Measurements from ENCODE around the gene BAG2. TPM values are rescaled to one million over a fixed set of nuclear protein-coding genes. Genes with fewer than 3 reads are reported as not detected.

BAG2 gene
- total RNA-seq, 2 donors from 2014 or later: 2.5 to 2.9 TPM

GRCh38 chr6:57222743-57223077 lies 50.6 kb downstream of the BAG2 start:
- Histone ChIP-seq H3K9ac (ENCODE audit: extremely low read depth, low read length, poor library complexity, severe bottlenecking) (peak overlapping the region; percentile 62), H3K27me3 (ENCODE audit: control insufficient read depth, insufficient read depth, low read length, poor library complexity, severe bottlenecking) (no peaks in the 10 kb centered on the region), H3K9me3 (ENCODE audit: control insufficient read depth, low read length) (peaks cover 17% of the 10 kb centered on the region), H3K36me3 (ENCODE audit: control insufficient read depth, insufficient read depth, low read length) (no peaks in the 10 kb centered on the region), H3K4me3 (ENCODE audit: low read length) (peak overlapping the region; percentile 93), H3K27ac (ENCODE audit: low read depth, low read length) (no peak overlapping the region), H3K4me1 (ENCODE audit: control insufficient read depth, insufficient read depth, low read length) (no peaks in the 10 kb centered on the region)
- Mint-ChIP-seq H3K27ac (no peak overlapping the region), H3K27me3 (ENCODE audit: insufficient read depth) (no peaks in the 10 kb centered on the region), H3K36me3 (ENCODE audit: low read depth) (peaks cover 21% of the 10 kb centered on the region), H3K4me1 (peaks cover 19% of the 10 kb centered on the region), H3K4me3 (peak overlapping the region; percentile 90), H3K9me3 (peaks cover 11% of the 10 kb centered on the region)
- 43 to 52% methylated on average over 3 to 5 of the region's 5 CpGs for WGBS, 2 experiments (ENCODE audit: insufficient coverage in 1 of 2, insufficient read length in 1 of 2)
- no peak for TF ChIP-seq CTCF (conservative IDR thresholded peaks at IDR 0.05)
- DNase-seq: no peak

GRCh38 chr6:57224769-57225515 lies 52.8 kb downstream of the BAG2 start:
- no peak overlapping the region for H3K9ac ChIP-seq (ENCODE audit: extremely low read depth, low read length, poor library complexity, severe bottlenecking)
- H3K4me3 Mint-ChIP-seq: no peak overlapping the region
- H3K4me3 ChIP-seq (ENCODE audit: low read length): no peak overlapping the region
- no peaks in the 10 kb centered on the region for H3K36me3 ChIP-seq (ENCODE audit: control insufficient read depth, insufficient read depth, low read length)
- H3K27ac ChIP-seq (ENCODE audit: low read depth, low read length): no peak overlapping the region
- H3K27me3 Mint-ChIP-seq (ENCODE audit: insufficient read depth): no peaks in the 10 kb centered on the region
- peaks cover 6% of the 10 kb centered on the region for H3K36me3 Mint-ChIP-seq (ENCODE audit: low read depth)
- peaks cover 6% of the 10 kb centered on the region for H3K9me3 ChIP-seq (ENCODE audit: control insufficient read depth, low read length)
- 58 to 75% methylated on average over 1 of the region's 1 CpG for WGBS, 2 experiments (ENCODE audit: insufficient coverage in 1 of 2, insufficient read length in 1 of 2)
- no peaks in the 10 kb centered on the region for H3K4me1 ChIP-seq (ENCODE audit: control insufficient read depth, insufficient read depth, low read length)
- DNase-seq: no peak
- no peaks in the 10 kb centered on the region for H3K27me3 ChIP-seq (ENCODE audit: control insufficient read depth, insufficient read depth, low read length, poor library complexity, severe bottlenecking)
- H3K27ac Mint-ChIP-seq: no peak overlapping the region
- H3K4me1 Mint-ChIP-seq: peaks cover 19% of the 10 kb centered on the region
- no peak for TF ChIP-seq CTCF (conservative IDR thresholded peaks at IDR 0.05)
- H3K9me3 Mint-ChIP-seq: peaks cover 6% of the 10 kb centered on the region

- Histone ChIP-seq H3K9ac (ENCODE audit: extremely low read depth, low read length, poor library complexity, severe bottlenecking) (no peak overlapping the region), H3K27ac (ENCODE audit: low read depth, low read length) (no peak overlapping the region), H3K27me3 (ENCODE audit: control insufficient read depth, insufficient read depth, low read length, poor library complexity, severe bottlenecking) (no peaks in the 10 kb centered on the region), H3K9me3 (ENCODE audit: control insufficient read depth, low read length) (no peaks in the 10 kb centered on the region), H3K4me3 (ENCODE audit: low read length) (no peak overlapping the region), H3K4me1 (ENCODE audit: control insufficient read depth, insufficient read depth, low read length) (no peaks in the 10 kb centered on the region), H3K36me3 (ENCODE audit: control insufficient read depth, insufficient read depth, low read length) (no peaks in the 10 kb centered on the region)
- Mint-ChIP-seq H3K27me3 (ENCODE audit: insufficient read depth) (no peaks in the 10 kb centered on the region), H3K27ac (no peak overlapping the region), H3K36me3 (ENCODE audit: low read depth) (no peaks in the 10 kb centered on the region), H3K4me3 (no peak overlapping the region), H3K9me3 (no peaks in the 10 kb centered on the region), H3K4me1 (peaks cover 22% of the 10 kb centered on the region)
- 78 to 83% methylated on average over 2 of the region's 2 CpGs for WGBS, 2 experiments (ENCODE audit: insufficient coverage in 1 of 2, insufficient read length in 1 of 2)
- no peak for DNase-seq
- no peak for TF ChIP-seq CTCF (conservative IDR thresholded peaks at IDR 0.05)
These were observed 54.1 kb downstream of the BAG2 start for GRCh38 chr6:57226221-57226620.

Other genes starting within 250 kb of the BAG2 start
- gene BEND6, start 217.2 kb upstream of the BAG2 start, total RNA-seq: under 1 TPM; 0.57 to 0.95 TPM
- gene KIAA1586, start 125.6 kb upstream of the BAG2 start, total RNA-seq: 10 to 100 TPM; 18.7 to 21.5 TPM
- 10 to 100 TPM; 58.1 to 72.5 TPM for gene ZNF451, start 82.1 kb upstream of the BAG2 start, total RNA-seq
- 10 to 100 TPM; 21.0 to 29.8 TPM for gene RAB23, start 50.0 kb downstream of the BAG2 start, total RNA-seq
- 10 to 100 TPM; 30.9 to 43.1 TPM for gene PRIM2, start 145.3 kb downstream of the BAG2 start, total RNA-seq

Data from endodermal cell (in vitro differentiated cells).